ENCODE measurements around the gene MOK.

DNA sequence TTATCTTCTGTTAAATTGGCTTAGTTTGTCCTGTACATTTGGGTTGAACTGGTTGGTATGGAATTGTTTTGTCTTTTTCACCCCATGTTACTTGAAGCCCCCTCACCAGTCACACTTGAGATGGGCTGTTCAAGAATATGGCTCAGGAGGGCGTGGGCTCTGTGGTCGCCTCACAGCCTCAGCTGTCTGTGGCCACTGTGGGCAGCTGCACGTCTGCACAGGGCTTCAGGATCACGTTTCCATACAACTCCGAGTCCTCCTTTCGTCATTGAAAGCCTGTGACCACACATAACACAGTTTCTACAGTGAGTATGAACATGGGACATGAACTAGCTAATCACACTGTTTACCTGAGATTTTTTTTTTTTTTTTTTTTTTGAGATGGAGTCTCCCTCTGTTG lies 81.3 kb downstream of the MOK start:
- TF ChIP-seq, protein P1, sequence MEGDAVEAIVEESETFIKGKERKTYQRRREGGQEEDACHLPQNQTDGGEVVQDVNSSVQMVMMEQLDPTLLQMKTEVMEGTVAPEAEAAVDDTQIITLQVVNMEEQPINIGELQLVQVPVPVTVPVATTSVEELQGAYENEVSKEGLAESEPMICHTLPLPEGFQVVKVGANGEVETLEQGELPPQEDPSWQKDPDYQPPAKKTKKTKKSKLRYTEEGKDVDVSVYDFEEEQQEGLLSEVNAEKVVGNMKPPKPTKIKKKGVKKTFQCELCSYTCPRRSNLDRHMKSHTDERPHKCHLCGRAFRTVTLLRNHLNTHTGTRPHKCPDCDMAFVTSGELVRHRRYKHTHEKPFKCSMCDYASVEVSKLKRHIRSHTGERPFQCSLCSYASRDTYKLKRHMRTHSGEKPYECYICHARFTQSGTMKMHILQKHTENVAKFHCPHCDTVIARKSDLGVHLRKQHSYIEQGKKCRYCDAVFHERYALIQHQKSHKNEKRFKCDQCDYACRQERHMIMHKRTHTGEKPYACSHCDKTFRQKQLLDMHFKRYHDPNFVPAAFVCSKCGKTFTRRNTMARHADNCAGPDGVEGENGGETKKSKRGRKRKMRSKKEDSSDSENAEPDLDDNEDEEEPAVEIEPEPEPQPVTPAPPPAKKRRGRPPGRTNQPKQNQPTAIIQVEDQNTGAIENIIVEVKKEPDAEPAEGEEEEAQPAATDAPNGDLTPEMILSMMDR (conservative IDR thresholded peaks at IDR 0.05), result no peak
- no peak for TF ChIP-seq ZFX (IDR thresholded peaks at IDR 0.05)

Data from C4-2B (cell line).